H1 (cell line): ENCODE data around the gene FAM174B.

ENCODE experiments used
- ATF2 ChIP-seq: IDR thresholded peaks from 2 replicates; pipeline ENCODE4 v1.6.1; 2012; ENCODE audit warnings: low read length, inconsistent platforms
- CEBPB ChIP-seq: IDR thresholded peaks from 2 replicates; pipeline ENCODE4 v1.6.1; 2012; ENCODE audit warnings: low read depth, low read length
- CTCF ChIP-seq, 3 experiments: IDR thresholded peaks; 1 replicate in 2 of 3; 2 replicates in 1 of 3; pipeline versions ENCODE4 v1.5.1 to v1.6.1; 2011; ENCODE audit warnings: low read length in 3 of 3, mild to moderate bottlenecking in 3 of 3, inconsistent platforms in 2 of 3, low read depth in 1 of 3, moderate library complexity in 1 of 3; ENCODE audit not compliant: insufficient read depth in 1 of 3; ENCODE audit errors: control extremely low read depth in 1 of 3
- E2F6 ChIP-seq: IDR thresholded peaks from 2 replicates; pipeline ENCODE4 v1.6.1; 2012; ENCODE audit warnings: inconsistent platforms
- TAF7 ChIP-seq: optimal IDR thresholded peaks from 2 replicates; pipeline ENCODE3; 2011; ENCODE audit warnings: low read depth, mild to moderate bottlenecking, inconsistent platforms, low read length, moderate library complexity, borderline replicate concordance

- TF ChIP-seq ATF2 (no peak), CEBPB (no peak), TAF7 (no peak), CTCF (IDR thresholded peaks at IDR 0.05; ENCODE audit: control extremely low read depth in 1 of 3, insufficient read depth in 1 of 3, low read depth in 1 of 3, low read length in 3 of 3) (no peak), E2F6 (no peak)
Measured at GRCh38 chr15:92662762-92663161, 7.2 kb upstream of the FAM174B start.
